ENCODE data around the gene PDRG1.

- TF ChIP-seq YY1 (IDR thresholded peaks at IDR 0.05; ENCODE audit: insufficient read depth, insufficient read length) (no peak), SUZ12 (IDR thresholded peaks at IDR 0.05; ENCODE audit: extremely low read depth, insufficient read depth, insufficient read length) (no peak)
Observed at GRCh38 chr20:31974951-31975487, 23.2 kb upstream of the PDRG1 start.

Measured in NT2/D1 (cell line).